ENCODE results near the gene PLS3.
"Not testable (repeated sequence)": the region's sequence is repeated elsewhere in the genome, so short reads cannot be mapped to it uniquely, and the experiment has no call there.

The PLS3 gene

GRCh38 chrX:115609621-115610020 lies 48.6 kb downstream of the PLS3 start:
- no peak for DNase-seq (ENCODE audit: low read depth)

- peak; percentile 73 for DNase-seq (ENCODE audit: low read depth)
Observed at GRCh38 chrX:115616943-115617563, 56.1 kb downstream of the PLS3 start.

GRCh38 chrX:115622534-115622933 lies 61.6 kb downstream of the PLS3 start:
- no peak for DNase-seq (ENCODE audit: low read depth)

DNA sequence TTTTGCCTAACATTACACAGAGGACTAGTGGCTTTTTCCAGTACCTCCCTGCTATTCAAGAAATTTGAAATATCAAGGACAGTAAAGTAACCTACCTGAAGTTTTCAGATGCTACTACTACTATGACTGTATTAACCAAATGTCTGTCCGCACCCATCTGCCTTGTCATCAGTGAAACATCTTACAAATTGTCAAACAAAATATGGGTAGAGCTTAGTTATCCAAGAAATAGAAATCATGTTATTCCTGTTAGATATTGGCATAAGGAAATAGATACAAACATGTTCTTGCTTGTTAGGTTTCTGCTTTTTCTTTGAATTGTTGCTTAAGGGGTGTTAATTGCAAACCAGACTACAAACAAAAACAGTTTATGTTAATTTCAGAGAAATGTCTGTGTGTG lies 63.9 kb downstream of the PLS3 start:
- DNase-seq (ENCODE audit: low read depth), result no peak

- DNase-seq (ENCODE audit: low read depth), result peak; percentile 85
Observed at GRCh38 chrX:115625572-115626301, 64.8 kb downstream of the PLS3 start.

DNA sequence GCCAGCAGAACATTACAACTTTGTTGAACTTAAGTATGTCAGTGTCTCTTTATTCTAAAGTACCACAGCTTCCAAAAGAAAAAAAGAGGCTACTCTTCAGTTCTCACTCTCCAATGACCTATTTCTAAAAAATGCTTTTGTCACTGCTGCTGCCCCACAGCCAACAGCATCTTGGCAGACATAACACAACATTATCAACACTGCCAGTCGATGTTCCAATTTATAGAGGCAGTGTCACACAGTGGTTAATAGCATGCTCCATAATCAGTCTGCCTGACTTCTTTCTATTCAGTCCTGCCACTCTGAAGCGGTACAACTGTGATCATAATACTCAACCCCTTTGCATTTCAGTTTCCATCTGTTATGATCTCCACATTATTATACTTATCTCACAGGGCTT lies 69.2 kb downstream of the PLS3 start:
- no peak for DNase-seq (ENCODE audit: low read depth)

GRCh38 chrX:115632455-115632854 lies 71.5 kb downstream of the PLS3 start:
- DNase-seq (ENCODE audit: low read depth), result no peak

DNA sequence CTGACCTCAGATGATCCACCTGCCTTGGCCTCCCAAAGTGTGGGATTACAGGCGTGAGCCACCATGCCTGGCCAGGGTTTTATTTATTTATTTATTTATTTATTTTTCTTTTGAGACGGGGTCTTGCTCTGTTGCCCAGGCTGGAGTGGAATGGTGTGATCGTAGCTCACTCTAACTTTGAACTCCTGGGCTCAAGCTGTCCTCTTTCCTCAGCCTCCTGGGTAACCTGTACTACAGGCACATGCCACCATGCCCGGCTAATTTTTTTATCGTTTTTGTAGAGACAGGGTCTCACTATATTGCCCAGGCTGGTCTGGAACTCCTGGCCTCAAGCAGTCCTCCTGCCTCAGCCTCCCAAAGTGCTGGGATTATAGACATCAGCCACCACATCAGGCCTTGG lies 72.4 kb downstream of the PLS3 start:
- not testable (repeated sequence) for DNase-seq (ENCODE audit: low read depth)

- no peak for DNase-seq (ENCODE audit: low read depth)
Observed at GRCh38 chrX:115639334-115639880, 78.4 kb downstream of the PLS3 start.

- DNase-seq (ENCODE audit: low read depth), result no peak
Observed at GRCh38 chrX:115642311-115642710, 81.3 kb downstream of the PLS3 start.

- DNase-seq (ENCODE audit: low read depth), result peak; percentile 40
Observed at GRCh38 chrX:115642895-115643530, 82.0 kb downstream of the PLS3 start.

GRCh38 chrX:115644397-115644796 lies 83.4 kb downstream of the PLS3 start:
- DNase-seq (ENCODE audit: low read depth), result not testable (repeated sequence)

- DNase-seq (ENCODE audit: low read depth), result no peak
Observed at GRCh38 chrX:115649461-115650063, 88.6 kb downstream of the PLS3 start.

- no peak for DNase-seq (ENCODE audit: low read depth)
Observed at GRCh38 chrX:115650449-115650848, 89.5 kb downstream of the PLS3 start.

DNA sequence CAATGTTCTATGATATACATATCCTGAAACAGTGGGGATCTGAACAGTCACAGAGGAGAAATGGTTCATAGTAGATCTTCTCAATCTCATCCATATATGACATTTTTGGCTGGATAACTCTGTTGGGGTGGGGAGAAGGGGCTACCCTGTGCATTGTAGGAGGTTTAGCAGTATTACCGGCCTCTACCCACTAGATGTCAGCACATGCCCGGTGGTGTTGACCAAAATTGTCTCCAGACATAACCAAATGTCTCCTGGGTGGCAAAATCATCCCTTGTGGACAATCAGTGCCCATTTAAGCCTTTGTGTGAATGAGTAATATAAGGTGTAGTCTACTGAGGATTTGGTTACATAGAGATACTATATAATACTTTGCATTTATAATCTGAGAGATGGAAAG lies 89.9 kb downstream of the PLS3 start:
- peak; percentile 26 for DNase-seq (ENCODE audit: low read depth)

DNA sequence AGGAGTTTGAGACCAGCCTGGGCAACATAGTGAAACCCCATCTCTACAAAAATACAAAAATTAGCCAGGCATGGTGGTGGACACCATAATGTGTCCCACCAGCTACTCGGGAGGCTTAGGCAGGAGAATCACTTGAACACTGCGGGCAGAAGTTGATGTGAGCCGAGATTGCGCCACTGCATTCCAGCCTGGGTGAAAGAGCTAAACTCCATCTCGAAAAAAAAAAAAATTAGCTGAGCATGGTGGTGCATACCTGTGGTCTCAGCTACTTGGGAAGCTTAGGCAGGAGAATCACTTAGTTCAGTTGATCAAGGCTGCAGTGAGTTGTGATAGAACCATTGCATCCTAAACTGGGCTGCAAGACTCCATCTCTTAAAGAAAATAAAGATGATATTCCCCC lies 91.2 kb downstream of the PLS3 start:
- peak; percentile 72 for DNase-seq (ENCODE audit: low read depth)

- no peak for DNase-seq (ENCODE audit: low read depth)
Observed at GRCh38 chrX:115665122-115665521, 104.1 kb downstream of the PLS3 start.

DNA sequence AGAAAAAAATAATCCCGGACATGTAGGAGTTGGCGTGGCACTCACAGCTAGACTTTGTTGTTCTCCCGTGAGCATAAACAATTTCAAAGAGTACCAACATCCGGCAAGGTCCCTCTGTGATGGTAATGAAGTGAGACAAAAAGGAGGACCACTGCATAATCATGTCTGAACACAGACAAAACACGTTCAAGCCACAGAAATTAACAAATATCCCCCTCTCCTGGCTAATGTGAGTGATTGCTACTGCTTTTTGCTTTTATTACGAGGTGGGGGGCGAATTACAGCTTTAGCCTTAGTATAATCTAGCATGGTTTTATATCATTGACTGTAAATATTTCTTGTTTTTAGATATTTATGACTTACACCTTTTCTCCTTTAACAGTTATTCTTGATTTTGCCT lies 118.5 kb downstream of the PLS3 start:
- DNase-seq (ENCODE audit: low read depth), result peak; percentile 33

GRCh38 chrX:115687595-115687994 lies 126.6 kb downstream of the PLS3 start:
- DNase-seq (ENCODE audit: low read depth), result no peak

DNA sequence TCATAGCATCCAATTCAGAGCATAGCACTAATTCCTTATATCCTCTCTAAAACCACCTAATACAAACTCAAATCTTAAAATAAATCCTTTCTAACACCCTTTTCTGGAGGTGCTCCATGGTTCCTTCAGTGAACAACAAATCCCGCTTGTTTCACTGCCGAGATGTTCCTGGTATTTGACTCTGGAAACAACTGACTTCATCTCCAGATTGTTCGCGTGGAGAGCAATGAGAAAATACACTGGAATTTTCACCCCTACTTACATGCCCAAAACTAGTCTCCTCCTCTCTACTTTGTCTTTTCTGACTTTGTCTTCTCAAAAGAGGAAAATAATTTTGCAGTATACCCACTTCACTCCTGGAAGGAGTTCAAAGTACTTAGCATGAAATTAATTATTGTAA lies 129.0 kb downstream of the PLS3 start:
- peak; percentile 28 for DNase-seq (ENCODE audit: low read depth)

DNA sequence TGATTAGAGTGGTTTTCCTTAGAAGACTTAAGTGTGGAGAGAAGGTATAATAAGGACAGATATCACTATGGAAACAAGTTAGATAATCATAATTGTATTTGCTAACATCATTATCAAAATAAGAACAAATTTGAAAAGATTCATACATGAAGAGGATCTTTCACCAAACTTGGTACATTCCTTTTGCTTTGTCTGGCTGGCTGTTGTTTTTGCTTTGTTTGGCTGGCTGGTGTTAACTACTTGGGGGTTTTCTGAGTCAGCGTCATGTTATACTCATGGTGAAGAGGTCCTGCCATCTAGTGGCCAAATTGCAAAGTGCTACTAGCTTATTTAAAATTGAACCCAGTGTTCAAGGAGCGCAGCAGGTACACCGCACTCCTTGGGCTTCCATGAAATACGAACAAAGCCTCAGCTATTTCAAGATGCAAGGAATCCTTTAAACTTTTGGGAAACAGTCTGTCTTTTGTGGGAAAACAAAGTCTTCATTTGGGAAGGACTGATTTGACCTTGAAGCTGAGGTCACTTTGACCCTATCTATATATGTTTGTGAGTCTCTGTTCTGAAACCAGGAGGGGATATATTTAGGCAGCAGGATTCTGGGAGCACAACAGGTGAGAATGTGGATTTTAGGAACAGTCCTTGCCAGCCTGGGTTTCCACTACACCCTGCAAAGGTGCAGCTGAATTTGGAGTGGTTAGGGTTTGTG lies 129.7 kb downstream of the PLS3 start:
- DNase-seq (ENCODE audit: low read depth), result peak; percentile 77

GRCh38 chrX:115693476-115693875 lies 132.5 kb downstream of the PLS3 start:
- no peak for DNase-seq (ENCODE audit: low read depth)

Measured in amniotic epithelial cell (primary cell).